Measurements from ENCODE around the gene SLC5A3. TPM values are rescaled to one million over a fixed set of nuclear protein-coding genes. Genes with fewer than 3 reads are reported as not detected.

SLC5A3 gene
- total and polyA plus RNA-seq, 10 of the 15 experiments (the other 5 are each of a cell fraction or from before 2014, with no cell fraction given), result 3.3 to 21.4 (median 12.0) TPM

- H3K27me3 ChIP-seq (replicated peaks in 1 of 2; ENCODE audit: control insufficient read depth in 2 of 2, insufficient read depth in 2 of 2, low read length in 1 of 2), result no peaks in the 10 kb centered on the region
- 98% methylated on average over 5 of the region's 5 CpGs for WGBS (ENCODE audit: insufficient coverage, insufficient replicate concordance, low lambda C conversion rate, missing lambda C conversion rate)
- no peak overlapping the region for H3K27ac ChIP-seq (ENCODE audit: control insufficient read depth, insufficient read depth)
- no peaks in the 10 kb centered on the region for H3K9me3 ChIP-seq (replicated peaks; ENCODE audit: control insufficient read depth, insufficient read depth, low read length)
- H2AFZ ChIP-seq (ENCODE audit: control insufficient read depth, low read depth, low read length), result no peak overlapping the region
- ATAC-seq, result no peak
- peaks cover 32% of the 10 kb centered on the region for H3K4me1 ChIP-seq (ENCODE audit: control insufficient read depth, insufficient read depth, low read length)
- in situ Hi-C loops (cut with MboI) (loop anchor here (10.0 kb wide), 1 partner anchor 156 kb away; no protein-coding TSS in a partner anchor), intact Hi-C loops (cut with micrococcal nuclease; ENCODE audit: unreplicated experiment) (no loop called here)
- peaks cover 91% of the 10 kb centered on the region for H3K79me2 ChIP-seq (ENCODE audit: control insufficient read depth, insufficient read depth, low read length)
- ChIA-PET CTCF (interaction anchor here (1.2 to 6.2 kb wide), 3 partner anchors 11 to 157 kb away, joined by 3 to 29 read pairs (median 24); no protein-coding TSS in a partner anchor), POLR2A (interaction anchor here (2.5 kb wide), 1 partner anchor 13 kb away, joined by 8 read pairs; no protein-coding TSS in a partner anchor), RAD21 (ENCODE audit: unreplicated experiment) (interaction anchor here (1.2 to 2.4 kb wide), 2 partner anchors 103 to 132 kb away, joined by 3 to 8 read pairs; no protein-coding TSS in a partner anchor), SMC1A (ENCODE audit: uncharacterized antibody, unreplicated experiment) (interaction anchor here (0.6 to 2.6 kb wide), 9 partner anchors 10 to 162 kb away, joined by 3 to 15 read pairs (median 5); no protein-coding TSS in a partner anchor)
- H3K36me3 ChIP-seq (ENCODE audit: control insufficient read depth in 2 of 2, insufficient read depth in 2 of 2, low read length in 1 of 2), result no peaks in the 10 kb centered on the region; a peak in 2 of 4 replicates
- no peak for TF ChIP-seq PML (IDR thresholded peaks at IDR 0.05; ENCODE audit: low read length)
- TF ChIP-seq WRNIP1 (IDR thresholded peaks at IDR 0.05; ENCODE audit: borderline replicate concordance, low read depth, low read length), result no peak
- no peak for TF ChIP-seq NRF1 (conservative IDR thresholded peaks at IDR 0.05; ENCODE audit: low read depth, low read length)
- TF ChIP-seq RFX5 (IDR thresholded peaks at IDR 0.05; ENCODE audit: low read depth, low read length), result no peak
- no peak for TF ChIP-seq NR2C1 (IDR thresholded peaks at IDR 0.05)
- TF ChIP-seq, protein P1, sequence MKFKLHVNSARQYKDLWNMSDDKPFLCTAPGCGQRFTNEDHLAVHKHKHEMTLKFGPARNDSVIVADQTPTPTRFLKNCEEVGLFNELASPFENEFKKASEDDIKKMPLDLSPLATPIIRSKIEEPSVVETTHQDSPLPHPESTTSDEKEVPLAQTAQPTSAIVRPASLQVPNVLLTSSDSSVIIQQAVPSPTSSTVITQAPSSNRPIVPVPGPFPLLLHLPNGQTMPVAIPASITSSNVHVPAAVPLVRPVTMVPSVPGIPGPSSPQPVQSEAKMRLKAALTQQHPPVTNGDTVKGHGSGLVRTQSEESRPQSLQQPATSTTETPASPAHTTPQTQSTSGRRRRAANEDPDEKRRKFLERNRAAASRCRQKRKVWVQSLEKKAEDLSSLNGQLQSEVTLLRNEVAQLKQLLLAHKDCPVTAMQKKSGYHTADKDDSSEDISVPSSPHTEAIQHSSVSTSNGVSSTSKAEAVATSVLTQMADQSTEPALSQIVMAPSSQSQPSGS (IDR thresholded peaks at IDR 0.05; ENCODE audit: low read length), result no peak
- TF ChIP-seq, protein P2, sequence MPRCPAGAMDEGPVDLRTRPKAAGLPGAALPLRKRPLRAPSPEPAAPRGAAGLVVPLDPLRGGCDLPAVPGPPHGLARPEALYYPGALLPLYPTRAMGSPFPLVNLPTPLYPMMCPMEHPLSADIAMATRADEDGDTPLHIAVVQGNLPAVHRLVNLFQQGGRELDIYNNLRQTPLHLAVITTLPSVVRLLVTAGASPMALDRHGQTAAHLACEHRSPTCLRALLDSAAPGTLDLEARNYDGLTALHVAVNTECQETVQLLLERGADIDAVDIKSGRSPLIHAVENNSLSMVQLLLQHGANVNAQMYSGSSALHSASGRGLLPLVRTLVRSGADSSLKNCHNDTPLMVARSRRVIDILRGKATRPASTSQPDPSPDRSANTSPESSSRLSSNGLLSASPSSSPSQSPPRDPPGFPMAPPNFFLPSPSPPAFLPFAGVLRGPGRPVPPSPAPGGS (IDR thresholded peaks at IDR 0.05; ENCODE audit: borderline replicate concordance, insufficient read depth, low read depth, low read length, poor library complexity, severe bottlenecking), result no peak
- FAIRE-seq, result no peak
- H3K4me3 ChIP-seq, result no peak overlapping the region
- no TSS peak for BruUV-seq (replicated peaks)
- DNase-seq (ENCODE audit: low read depth, low spot score), result no peak
- H3K9ac ChIP-seq (ENCODE audit: control insufficient read depth, insufficient read depth, low read length), result no peak overlapping the region
- no peak overlapping the region for H3K4me2 ChIP-seq (ENCODE audit: control insufficient read depth, insufficient read depth)
- H4K20me1 ChIP-seq (ENCODE audit: control insufficient read depth, insufficient read depth), result no peaks in the 10 kb centered on the region
Measured at GRCh38 chr21:34080710-34081109, 7.3 kb downstream of the SLC5A3 start.
